Measurements from ENCODE around the gene TMTC2.

TMTC2 gene

GRCh38 chr12:82963956-82964355, 277.2 kb downstream of the TMTC2 start:
- DNase-seq: no peak

DNA sequence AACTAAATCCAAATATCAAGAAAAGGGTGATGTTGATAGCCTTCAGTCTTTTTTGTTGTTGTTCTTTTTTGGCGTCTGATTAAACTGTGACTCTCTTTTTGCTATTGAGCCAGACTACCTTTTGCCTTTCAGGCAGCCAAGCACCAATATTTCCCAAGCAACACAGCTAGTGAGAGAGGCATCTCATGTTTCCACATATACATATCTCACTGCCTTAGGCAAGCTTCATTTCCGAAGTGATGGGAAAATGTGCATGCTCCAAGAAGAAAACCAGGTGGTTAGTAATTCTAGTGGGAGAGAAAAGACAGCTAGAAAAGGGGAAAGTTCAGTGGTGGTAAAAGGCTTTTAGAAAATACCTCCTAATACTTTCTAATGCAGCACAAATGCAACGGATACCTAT, 277.7 kb downstream of the TMTC2 start:
- no peak for DNase-seq

GRCh38 chr12:82966001-82966559, 279.4 kb downstream of the TMTC2 start:
- DNase-seq: no peak

GRCh38 chr12:82968631-82969367, 282.1 kb downstream of the TMTC2 start:
- no peak for DNase-seq

GRCh38 chr12:82970614-82971013, 283.9 kb downstream of the TMTC2 start:
- DNase-seq: no peak

DNA sequence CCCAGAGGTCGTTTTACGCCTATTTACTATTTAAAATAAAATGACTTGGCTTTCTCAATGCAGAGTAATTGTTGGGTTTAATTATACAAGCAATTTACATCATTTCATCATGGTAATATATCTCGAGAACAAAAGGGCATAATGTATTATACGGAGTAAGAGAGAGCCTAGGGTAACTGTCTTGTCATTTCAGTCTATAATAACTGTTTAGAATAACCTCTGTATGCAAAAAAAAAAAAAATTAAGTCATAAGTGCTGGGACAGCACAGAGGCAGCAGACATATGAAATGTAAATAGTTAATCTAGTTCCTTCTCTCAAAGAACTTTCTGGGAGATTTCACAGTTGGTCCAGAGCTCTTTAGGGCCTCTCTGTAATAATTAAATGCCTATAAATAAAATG, 284.9 kb downstream of the TMTC2 start:
- DNase-seq: no peak

DNA sequence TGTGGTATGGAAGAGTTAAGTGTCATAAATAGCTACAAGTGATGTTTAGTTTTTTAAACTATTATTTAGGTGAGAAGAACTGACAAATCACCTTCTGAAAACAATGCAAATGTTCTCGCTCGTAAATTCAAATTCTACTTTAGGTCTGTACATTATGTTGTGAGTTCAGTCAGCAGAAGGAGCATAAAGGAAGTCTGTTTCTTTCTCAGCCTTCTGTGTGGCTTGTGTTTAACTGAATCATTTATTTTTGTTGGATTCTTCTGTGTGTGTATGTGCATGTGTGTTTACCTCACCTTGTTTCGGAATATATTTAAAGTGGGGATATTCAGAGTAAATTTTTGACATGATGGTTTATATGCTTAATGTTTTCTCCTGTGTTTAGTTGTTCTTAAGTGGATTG, 285.9 kb downstream of the TMTC2 start:
- no peak for DNase-seq

GRCh38 chr12:82973592-82973991, 286.9 kb downstream of the TMTC2 start:
- no peak for DNase-seq

DNA sequence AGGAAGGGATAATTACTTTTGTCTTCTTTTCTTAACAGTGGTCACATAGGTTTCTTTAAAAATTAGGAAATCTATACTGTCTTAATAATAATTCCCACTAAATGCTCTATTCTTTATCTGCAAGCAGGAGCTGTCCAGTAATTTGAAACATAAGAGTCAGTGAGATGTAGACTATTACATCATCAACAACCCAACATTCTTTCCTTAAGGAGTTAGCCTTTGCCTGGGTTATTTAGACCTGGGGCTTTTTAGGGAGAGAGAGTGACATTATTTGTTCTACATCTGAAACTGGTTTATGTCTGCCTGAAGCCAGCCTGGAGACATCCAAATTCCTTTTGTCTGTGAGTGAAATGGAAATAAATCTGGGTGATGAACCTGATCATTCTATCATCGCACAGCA, 294.4 kb downstream of the TMTC2 start:
- no peak for DNase-seq

GRCh38 chr12:82994117-82994516, 307.4 kb downstream of the TMTC2 start:
- DNase-seq: no peak

- DNase-seq: no peak
Observed at GRCh38 chr12:82996168-82996812, 309.6 kb downstream of the TMTC2 start.

DNA sequence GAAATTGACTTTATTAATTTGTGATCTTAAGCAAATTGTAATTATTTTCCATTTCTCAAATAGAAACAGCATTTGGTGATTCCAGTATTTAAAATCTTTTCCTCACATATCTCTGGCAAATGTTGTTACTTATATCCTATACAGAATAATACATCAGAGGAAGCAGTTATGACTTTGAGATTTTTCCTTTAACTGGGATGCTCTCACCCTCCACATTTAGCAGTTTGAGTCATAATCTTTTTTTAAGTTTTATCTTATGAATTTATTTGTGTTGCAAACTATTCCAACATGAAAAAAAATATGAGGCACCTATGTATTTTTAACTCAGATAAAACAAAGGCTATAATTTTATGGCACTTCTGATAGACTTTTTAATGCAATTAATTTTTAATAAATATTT, 311.8 kb downstream of the TMTC2 start:
- DNase-seq: no peak

- no peak for DNase-seq
Observed at GRCh38 chr12:83003026-83003425, 316.3 kb downstream of the TMTC2 start.

- DNase-seq: no peak
Observed at GRCh38 chr12:83005534-83006197, 319.0 kb downstream of the TMTC2 start.

- DNase-seq: no peak
Observed at GRCh38 chr12:83008703-83009102, 322.0 kb downstream of the TMTC2 start.

DNA sequence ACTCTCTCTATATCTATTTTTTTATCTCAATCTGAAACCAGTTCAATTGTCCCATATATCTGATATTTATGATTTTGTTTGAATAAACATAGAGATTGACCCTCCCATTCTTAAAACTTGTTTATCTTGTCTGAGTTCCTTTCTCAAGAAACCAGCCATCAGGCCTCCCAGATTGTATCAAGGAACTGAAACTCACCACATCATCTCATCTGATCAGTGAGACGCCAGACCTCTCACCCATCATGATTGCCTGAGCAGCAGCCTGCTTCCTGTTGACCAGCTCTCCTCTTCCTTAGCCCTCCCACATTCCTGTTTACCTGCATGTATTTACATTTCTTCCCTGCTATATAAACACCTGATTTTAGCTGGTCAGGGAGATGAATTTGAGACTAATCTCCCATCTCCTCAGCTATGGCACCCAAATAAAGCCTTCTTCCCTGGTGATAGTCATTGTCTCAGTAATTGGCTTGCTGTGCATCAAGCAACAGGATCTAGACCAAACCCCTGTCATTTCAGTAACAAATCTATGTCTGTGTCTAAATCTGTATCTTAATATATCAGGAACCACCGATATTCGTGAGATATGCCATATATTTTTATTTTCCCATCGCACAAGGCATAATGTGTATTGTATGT, 323.6 kb downstream of the TMTC2 start:
- no peak for DNase-seq

- DNase-seq: no peak
Observed at GRCh38 chr12:83015390-83016217, 328.9 kb downstream of the TMTC2 start.

DNA sequence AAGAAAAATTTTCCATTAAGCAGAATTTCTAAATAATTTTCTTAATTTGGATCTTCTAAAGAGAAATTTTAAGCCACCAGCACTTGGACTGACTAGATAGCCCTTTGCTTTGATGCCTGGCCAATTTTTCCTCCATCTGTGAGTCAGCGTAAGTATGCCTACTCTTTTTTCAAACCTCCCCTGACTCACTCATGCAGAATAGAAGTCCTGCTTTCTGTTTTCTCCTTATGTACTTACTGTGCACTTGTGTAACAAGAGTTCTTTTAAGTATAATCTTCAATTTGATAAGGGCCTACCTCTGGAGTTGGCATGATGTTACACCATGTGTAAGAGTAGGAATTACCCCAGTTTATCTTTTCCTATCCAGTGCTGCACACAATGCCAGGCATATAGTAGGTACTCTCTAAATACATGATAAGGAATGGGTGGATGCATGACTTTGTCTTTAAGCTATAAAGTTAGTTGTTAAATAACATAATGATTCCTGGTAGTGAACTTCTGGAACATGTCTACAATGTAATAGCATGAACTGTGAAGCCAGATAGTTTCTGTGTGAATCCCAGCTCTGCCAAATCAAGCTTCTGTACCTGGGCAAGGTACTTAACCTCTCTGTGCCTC, 329.6 kb downstream of the TMTC2 start:
- no peak for DNase-seq

DNA sequence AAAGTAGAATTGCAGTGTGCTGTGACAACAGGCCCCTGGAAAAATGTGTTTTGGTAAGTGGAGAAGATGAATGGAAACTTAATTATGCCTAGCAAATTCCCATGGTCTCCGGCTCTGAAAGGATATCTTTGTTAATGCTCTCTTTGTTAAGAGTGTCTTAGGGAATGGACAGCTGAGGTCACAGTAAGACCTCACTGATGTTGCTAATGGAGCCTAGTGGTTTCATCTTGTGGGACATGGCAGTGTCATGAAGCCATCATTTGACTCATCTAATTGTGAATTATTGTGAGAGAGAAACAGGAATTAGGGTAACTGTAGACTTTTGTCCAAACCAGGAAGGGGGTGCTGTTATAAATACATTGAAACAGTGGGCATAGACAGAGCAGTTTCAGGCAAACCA, 330.3 kb downstream of the TMTC2 start:
- no peak for DNase-seq

DNA sequence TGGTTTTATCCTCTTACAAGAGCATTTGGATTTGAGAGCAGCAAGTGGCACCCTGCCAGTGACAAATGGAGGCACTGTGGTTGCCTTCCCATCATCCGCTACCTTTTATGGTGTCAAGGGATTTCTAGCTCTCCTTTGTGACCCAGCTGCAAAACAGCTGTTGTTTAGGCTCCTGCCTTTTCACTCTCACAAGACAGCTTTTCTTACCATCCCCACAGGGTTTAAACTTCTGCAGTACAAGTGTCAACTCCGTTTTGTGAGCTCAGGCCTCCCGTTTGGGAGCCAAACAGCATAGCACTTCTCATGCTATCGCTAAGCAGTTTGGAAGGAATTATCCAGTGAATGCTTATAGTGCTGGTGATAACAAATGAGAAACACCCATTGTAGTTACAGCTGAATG, 331.4 kb downstream of the TMTC2 start:
- no peak for DNase-seq

- no peak for DNase-seq
Observed at GRCh38 chr12:83027021-83027723, 340.5 kb downstream of the TMTC2 start.

All from effector CD8-positive, alpha-beta T cell (primary cell).